Body of pancreas (tissue), 4 donors: ENCODE data around the gene TSC22D4.

Experiments
- POLR2A ChIP-seq, 3 donors: fragments of 450-650 bp; IDR thresholded peaks; one replicate each; pipeline ENCODE4 v1.6.1; 2016; ENCODE audit warnings: antibody characterized with exemption in 3 of 3, mild to moderate bottlenecking in 2 of 3
- TF ChIP-seq, protein P1 (sequence below), 7 experiments: fragments of 450-650 bp in 4 of 7; fragments of 200-600 bp in 3 of 7; sonication (generic) in 3 of 7; IDR thresholded peaks; one replicate each; pipeline ENCODE4 v1.5.1; 2016 to 2019; ENCODE audit warnings: antibody characterized with exemption in 7 of 7

DNA sequence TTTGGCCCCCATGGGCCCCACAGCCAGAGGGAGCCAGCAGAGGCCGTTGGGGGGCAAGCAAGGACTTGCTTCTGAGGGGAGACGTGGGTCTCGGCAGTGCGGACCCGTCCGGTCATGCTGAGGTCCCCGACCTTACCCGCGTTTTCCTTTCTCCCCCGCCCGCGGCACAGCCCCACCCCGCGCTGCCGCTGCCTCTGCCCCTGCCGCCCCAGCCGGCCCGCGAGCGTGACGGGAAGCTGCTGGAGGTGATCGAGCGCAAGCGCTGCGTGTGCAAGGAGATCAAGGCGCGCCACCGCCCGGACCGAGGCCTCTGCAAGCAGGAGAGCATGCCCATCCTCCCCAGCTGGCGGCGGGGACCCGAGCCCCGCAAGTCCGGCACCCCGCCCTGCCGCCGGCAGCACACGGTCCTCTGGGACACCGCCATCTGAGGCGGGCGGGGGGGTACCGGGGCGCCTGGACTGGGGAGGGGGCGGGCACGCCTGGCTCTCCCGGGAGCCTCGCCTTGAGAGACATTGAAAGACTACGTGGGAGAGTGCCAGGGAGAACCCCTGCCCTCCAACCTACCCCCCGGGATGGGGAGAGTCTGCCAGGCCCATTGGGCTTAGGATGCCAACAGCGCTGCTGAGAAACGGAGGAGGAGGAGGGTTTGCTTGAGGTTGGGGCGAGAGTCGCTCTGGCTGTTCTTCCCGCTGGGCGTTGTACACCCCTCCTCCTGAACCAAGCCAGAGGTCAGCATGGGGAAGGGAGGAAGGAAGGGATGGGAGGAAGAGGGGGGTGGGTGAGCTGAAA is 14.7 kb upstream of the TSC22D4 start:
- TF ChIP-seq, protein P1, sequence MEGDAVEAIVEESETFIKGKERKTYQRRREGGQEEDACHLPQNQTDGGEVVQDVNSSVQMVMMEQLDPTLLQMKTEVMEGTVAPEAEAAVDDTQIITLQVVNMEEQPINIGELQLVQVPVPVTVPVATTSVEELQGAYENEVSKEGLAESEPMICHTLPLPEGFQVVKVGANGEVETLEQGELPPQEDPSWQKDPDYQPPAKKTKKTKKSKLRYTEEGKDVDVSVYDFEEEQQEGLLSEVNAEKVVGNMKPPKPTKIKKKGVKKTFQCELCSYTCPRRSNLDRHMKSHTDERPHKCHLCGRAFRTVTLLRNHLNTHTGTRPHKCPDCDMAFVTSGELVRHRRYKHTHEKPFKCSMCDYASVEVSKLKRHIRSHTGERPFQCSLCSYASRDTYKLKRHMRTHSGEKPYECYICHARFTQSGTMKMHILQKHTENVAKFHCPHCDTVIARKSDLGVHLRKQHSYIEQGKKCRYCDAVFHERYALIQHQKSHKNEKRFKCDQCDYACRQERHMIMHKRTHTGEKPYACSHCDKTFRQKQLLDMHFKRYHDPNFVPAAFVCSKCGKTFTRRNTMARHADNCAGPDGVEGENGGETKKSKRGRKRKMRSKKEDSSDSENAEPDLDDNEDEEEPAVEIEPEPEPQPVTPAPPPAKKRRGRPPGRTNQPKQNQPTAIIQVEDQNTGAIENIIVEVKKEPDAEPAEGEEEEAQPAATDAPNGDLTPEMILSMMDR (IDR thresholded peaks at IDR 0.05): no peak
- TF ChIP-seq POLR2A (IDR thresholded peaks at IDR 0.05): no peak
